PC-3 (cell line): ENCODE data around the gene LACRT. TPM values are rescaled to one million over a fixed set of nuclear protein-coding genes. Genes with fewer than 3 reads are reported as not detected.

Experiments used
- ATAC-seq: fragments of 200-7000 bp; cut with Tn5 transposase; 2 replicates; pipeline ENCODE4 v1.9.1; 2020; ENCODE audit warnings: mild to moderate bottlenecking, moderate library complexity
- BruUV-seq: library from RNA; stranded (reverse); fragments of 400-500 nt; replicated peaks from 2 replicates; lab custom pipeline; 2021; lab: Mats Ljungman, UMichigan
- CTCF ChIA-PET: fragments of 300-600 bp; sonication (Branson Sonifier 250); formaldehyde crosslinking; loops from one replicate; lab custom pipeline; 2022; ENCODE audit warnings: antibody characterized with exemption; lab: Charles Lee
- POLR2A ChIA-PET: fragments of 300-600 bp; sonication (Branson Sonifier 250); formaldehyde crosslinking; loops from one replicate; lab custom pipeline; 2022; ENCODE audit warnings: antibody characterized with exemption; ENCODE audit not compliant: unreplicated experiment; lab: Charles Lee
- DNase-seq: peaks from one replicate; pipeline ENCODE4 v3.0.0-alpha.2; 2015
- H2AFZ ChIP-seq: fragments of 300-600 bp; sonication (generic); 2 replicates; pipeline ENCODE4 v1.6.0; 2016; ENCODE audit warnings: antibody characterized with exemption, low read length
- H3F3A ChIP-seq: fragments of 300-600 bp; sonication (generic); one replicate; pipeline ENCODE4 v1.6.0; 2017; ENCODE audit warnings: antibody characterized with exemption, low read length, control low read depth, mild to moderate bottlenecking; ENCODE audit not compliant: unreplicated experiment
- H3K27ac ChIP-seq: fragments of 300-600 bp; sonication (generic); 2 replicates; pipeline ENCODE4 v1.5.1; 2016; ENCODE audit warnings: mild to moderate bottlenecking, low read length
- H3K27me3 ChIP-seq: fragments of 300-600 bp; sonication (generic); 2 replicates; pipeline ENCODE4 v1.6.1; 2016; ENCODE audit warnings: low read length, mixed read lengths
- H3K36me3 ChIP-seq: fragments of 300-600 bp; sonication (generic); 2 replicates; pipeline ENCODE4 v1.6.1; 2016; ENCODE audit warnings: low read depth, mixed run types, low read length, mixed read lengths
- H3K4me1 ChIP-seq: fragments of 300-600 bp; sonication (generic); 2 replicates; pipeline ENCODE4 v1.5.1; 2016; ENCODE audit warnings: low read length; ENCODE audit not compliant: insufficient read depth
- H3K4me2 ChIP-seq: fragments of 300-600 bp; sonication (generic); 2 replicates; pipeline ENCODE4 v1.6.0; 2016; ENCODE audit warnings: low read length
- H3K4me3 ChIP-seq: fragments of 300-600 bp; sonication (generic); 2 replicates; pipeline ENCODE4 v1.5.1; 2016; ENCODE audit warnings: mild to moderate bottlenecking, low read length, mixed read lengths
- H3K79me2 ChIP-seq: fragments of 300-600 bp; sonication (generic); 2 replicates; pipeline ENCODE4 v1.6.1; 2017; ENCODE audit warnings: low read length, mixed read lengths
- H3K9ac ChIP-seq: fragments of 300-600 bp; sonication (generic); 2 replicates; pipeline ENCODE4 v1.6.0; 2016; ENCODE audit warnings: mild to moderate bottlenecking, low read length
- H3K9me2 ChIP-seq: fragments of 300-600 bp; sonication (generic); replicated peaks from 2 replicates; pipeline ENCODE4 v1.6.1; 2016; ENCODE audit warnings: mixed run types, low read length, mixed read lengths
- H3K9me3 ChIP-seq: fragments of 300-600 bp; sonication (generic); 2 replicates; pipeline ENCODE4 v1.6.1; 2016; ENCODE audit warnings: low read length, mixed read lengths
- H4K20me1 ChIP-seq: fragments of 300-600 bp; sonication (generic); 2 replicates; pipeline ENCODE4 v1.6.1; 2016; ENCODE audit warnings: low read length, mixed read lengths
- EZH2 ChIP-seq: fragments of 300-600 bp; sonication (generic); IDR thresholded peaks from one replicate; pipeline ENCODE4 v1.6.1; 2017; ENCODE audit warnings: antibody characterized with exemption, mild to moderate bottlenecking, low read length; ENCODE audit not compliant: unreplicated experiment
- EZH2phosphoT487 ChIP-seq: fragments of 300-600 bp; sonication (generic); IDR thresholded peaks from 2 replicates; pipeline ENCODE4 v1.6.1; 2018; ENCODE audit warnings: mild to moderate bottlenecking, antibody characterized with exemption, low read length, borderline replicate concordance
- intact Hi-C: fragments of 100-400 bp; cut with micrococcal nuclease; formaldehyde crosslinking; loops from 2 replicates; pipeline ENCODE4 v1.9.0; 2023
- total RNA-seq: library from RNA; depleted of rRNA; stranded (reverse); fragments of >200 nt; gene quantifications from 2 replicates; pipeline ENCODE4 v1.2.3, GENCODE V29; 2014
- TF ChIP-seq, protein P1 (sequence below): fragments of 300-600 bp; sonication (generic); conservative IDR thresholded peaks from 2 replicates; pipeline ENCODE4 v1.5.1; 2017; ENCODE audit warnings: antibody characterized with exemption, low read depth, mild to moderate bottlenecking, low read length

The LACRT gene
- total RNA-seq, 1 experiment from 2014 or later = not detected

- Histone ChIP-seq H3K4me1 (no peaks in the 10 kb centered on the region), H3K4me3 (no peak overlapping the region), H3K4me2 (no peak overlapping the region), H3K27me3 (peaks cover 56% of the 10 kb centered on the region), H3K9me2 (no peaks in the 10 kb centered on the region), H4K20me1 (no peaks in the 10 kb centered on the region), H3F3A (no peaks in the 10 kb centered on the region), H3K27ac (no peak overlapping the region), H3K9me3 (no peaks in the 10 kb centered on the region), H2AFZ (no peak overlapping the region), H3K36me3 (no peaks in the 10 kb centered on the region), H3K9ac (no peak overlapping the region), H3K79me2 (no peaks in the 10 kb centered on the region)
- BruUV-seq = no TSS peak
- ChIA-PET CTCF (no interaction called here), POLR2A (no interaction called here)
- intact Hi-C loops = no loop called here
- DNase-seq = no peak
- TF ChIP-seq, protein P1, sequence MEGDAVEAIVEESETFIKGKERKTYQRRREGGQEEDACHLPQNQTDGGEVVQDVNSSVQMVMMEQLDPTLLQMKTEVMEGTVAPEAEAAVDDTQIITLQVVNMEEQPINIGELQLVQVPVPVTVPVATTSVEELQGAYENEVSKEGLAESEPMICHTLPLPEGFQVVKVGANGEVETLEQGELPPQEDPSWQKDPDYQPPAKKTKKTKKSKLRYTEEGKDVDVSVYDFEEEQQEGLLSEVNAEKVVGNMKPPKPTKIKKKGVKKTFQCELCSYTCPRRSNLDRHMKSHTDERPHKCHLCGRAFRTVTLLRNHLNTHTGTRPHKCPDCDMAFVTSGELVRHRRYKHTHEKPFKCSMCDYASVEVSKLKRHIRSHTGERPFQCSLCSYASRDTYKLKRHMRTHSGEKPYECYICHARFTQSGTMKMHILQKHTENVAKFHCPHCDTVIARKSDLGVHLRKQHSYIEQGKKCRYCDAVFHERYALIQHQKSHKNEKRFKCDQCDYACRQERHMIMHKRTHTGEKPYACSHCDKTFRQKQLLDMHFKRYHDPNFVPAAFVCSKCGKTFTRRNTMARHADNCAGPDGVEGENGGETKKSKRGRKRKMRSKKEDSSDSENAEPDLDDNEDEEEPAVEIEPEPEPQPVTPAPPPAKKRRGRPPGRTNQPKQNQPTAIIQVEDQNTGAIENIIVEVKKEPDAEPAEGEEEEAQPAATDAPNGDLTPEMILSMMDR = no peak
- TF ChIP-seq EZH2 = no peak
- no peak for TF ChIP-seq EZH2phosphoT487
- no peak for ATAC-seq
Measured at GRCh38 chr12:54595471-54595870, 39.2 kb downstream of the LACRT start.

GRCh38 chr12:54593725-54594124 lies 41.0 kb downstream of the LACRT start:
- no peak overlapping the region for H3K4me2 ChIP-seq
- H3K9me2 ChIP-seq = no peaks in the 10 kb centered on the region
- H4K20me1 ChIP-seq = no peaks in the 10 kb centered on the region
- H3K4me1 ChIP-seq = no peaks in the 10 kb centered on the region
- H3K36me3 ChIP-seq = no peaks in the 10 kb centered on the region
- ChIA-PET CTCF (no interaction called here), POLR2A (no interaction called here)
- H3K4me3 ChIP-seq = no peak overlapping the region
- H2AFZ ChIP-seq = no peak overlapping the region
- no peaks in the 10 kb centered on the region for H3K9me3 ChIP-seq
- intact Hi-C loops = no loop called here
- no peaks in the 10 kb centered on the region for H3F3A ChIP-seq
- H3K9ac ChIP-seq = no peak overlapping the region
- DNase-seq (no peak), ATAC-seq (no peak)
- H3K79me2 ChIP-seq = no peaks in the 10 kb centered on the region
- no peak overlapping the region for H3K27ac ChIP-seq
- BruUV-seq = no TSS peak
- peaks cover 59% of the 10 kb centered on the region for H3K27me3 ChIP-seq
- TF ChIP-seq EZH2 = no peak
- TF ChIP-seq, protein P1 = no peak
- TF ChIP-seq EZH2phosphoT487 = no peak

- Histone ChIP-seq H3K27ac (no peak overlapping the region), H3K9me3 (no peaks in the 10 kb centered on the region), H3K27me3 (peaks cover 56% of the 10 kb centered on the region), H3K4me1 (no peaks in the 10 kb centered on the region), H3K9ac (no peak overlapping the region), H3K4me2 (no peak overlapping the region), H3K4me3 (no peak overlapping the region), H3K79me2 (no peaks in the 10 kb centered on the region), H2AFZ (no peak overlapping the region), H3F3A (no peaks in the 10 kb centered on the region), H3K36me3 (no peaks in the 10 kb centered on the region), H3K9me2 (no peaks in the 10 kb centered on the region), H4K20me1 (no peaks in the 10 kb centered on the region)
- ATAC-seq (no peak), DNase-seq (no peak)
- TF ChIP-seq EZH2 (no peak), EZH2phosphoT487 (no peak)
- TF ChIP-seq, protein P1 = no peak
- ChIA-PET CTCF (interaction anchor here (0.7 kb wide), 1 partner anchor 26 kb away, joined by 3 read pairs; no protein-coding TSS in a partner anchor), POLR2A (no interaction called here)
- intact Hi-C loops = no loop called here
- no TSS peak for BruUV-seq
Measured at GRCh38 chr12:54593135-54593534, 41.6 kb downstream of the LACRT start.
